Central memory CD4-positive, alpha-beta T cell (primary cell): ENCODE results near the gene KRT7.

Experiments
- DNase-seq: peaks from one replicate; pipeline ENCODE4 v3.0.0; 2022

KRT7 gene

GRCh38 chr12:52200086-52200780 is 32.8 kb upstream of the KRT7 start:
- DNase-seq: no peak

- no peak for DNase-seq
These were observed 32.1 kb upstream of the KRT7 start for GRCh38 chr12:52200781-52201450.

GRCh38 chr12:52201451-52201839 is 31.6 kb upstream of the KRT7 start:
- no peak for DNase-seq

GRCh38 chr12:52202361-52203078 is 30.5 kb upstream of the KRT7 start:
- no peak for DNase-seq

GRCh38 chr12:52203079-52203921 is 29.7 kb upstream of the KRT7 start:
- DNase-seq: no peak

GRCh38 chr12:52204095-52204930 is 28.7 kb upstream of the KRT7 start:
- no peak for DNase-seq

GRCh38 chr12:52204931-52205505 is 28.0 kb upstream of the KRT7 start:
- DNase-seq: no peak

GRCh38 chr12:52205612-52206303 is 27.3 kb upstream of the KRT7 start:
- DNase-seq: no peak

GRCh38 chr12:52206304-52207040 is 26.6 kb upstream of the KRT7 start:
- no peak for DNase-seq

- DNase-seq: no peak
These were observed 25.9 kb upstream of the KRT7 start for GRCh38 chr12:52207106-52207505.

GRCh38 chr12:52207895-52208294 is 25.1 kb upstream of the KRT7 start:
- DNase-seq: no peak

GRCh38 chr12:52208424-52209165 is 24.4 kb upstream of the KRT7 start:
- DNase-seq: no peak

- no peak for DNase-seq
These were observed 23.7 kb upstream of the KRT7 start for GRCh38 chr12:52209321-52209720.

GRCh38 chr12:52210186-52210924 is 22.7 kb upstream of the KRT7 start:
- DNase-seq: no peak

- DNase-seq: no peak
These were observed 22.0 kb upstream of the KRT7 start for GRCh38 chr12:52210925-52211650.

- no peak for DNase-seq
These were observed 21.1 kb upstream of the KRT7 start for GRCh38 chr12:52211716-52212585.
